Fibroblast of peridontal ligament (primary cell): ENCODE data around the gene GZF1.

Experiments used
- DNase-seq: peaks from one replicate; pipeline ENCODE4 v3.0.0-alpha.2; 2010; ENCODE audit errors: extremely low read depth

Gene GZF1

DNA sequence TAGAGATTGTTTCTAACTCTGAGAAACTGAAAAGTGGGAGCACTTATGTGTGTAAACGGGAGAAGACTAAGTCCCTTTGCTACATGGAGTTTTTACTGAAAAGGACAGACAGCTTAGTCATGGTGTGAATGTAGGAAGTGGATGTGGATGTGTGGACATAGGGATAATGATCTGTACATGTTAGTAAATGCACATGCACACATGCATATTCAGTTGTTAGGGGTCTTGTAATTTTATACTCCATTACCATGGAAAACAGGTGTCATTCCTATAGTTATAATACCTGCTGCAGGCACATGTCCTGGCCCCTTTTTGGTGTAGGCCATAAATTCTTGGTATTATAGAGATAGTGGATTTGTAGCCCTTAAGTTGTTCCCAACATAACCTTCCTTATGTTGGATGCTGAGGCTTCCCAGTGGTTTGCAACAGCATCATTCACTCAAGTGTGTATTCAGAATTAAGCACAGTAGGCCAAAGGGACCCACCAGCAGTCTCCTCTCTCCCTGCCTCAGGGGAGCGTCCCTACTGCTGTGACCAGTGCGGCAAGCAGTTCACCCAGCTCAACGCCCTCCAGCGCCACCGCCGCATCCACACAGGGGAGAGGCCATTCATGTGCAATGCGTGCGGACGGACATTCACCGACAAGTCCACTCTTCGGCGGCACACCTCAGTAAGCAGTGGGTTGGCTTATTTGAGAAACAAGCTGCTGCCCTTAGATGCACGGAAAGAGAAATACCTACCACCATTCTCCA, 7.3 kb downstream of the GZF1 start:
- no peak for DNase-seq

DNA sequence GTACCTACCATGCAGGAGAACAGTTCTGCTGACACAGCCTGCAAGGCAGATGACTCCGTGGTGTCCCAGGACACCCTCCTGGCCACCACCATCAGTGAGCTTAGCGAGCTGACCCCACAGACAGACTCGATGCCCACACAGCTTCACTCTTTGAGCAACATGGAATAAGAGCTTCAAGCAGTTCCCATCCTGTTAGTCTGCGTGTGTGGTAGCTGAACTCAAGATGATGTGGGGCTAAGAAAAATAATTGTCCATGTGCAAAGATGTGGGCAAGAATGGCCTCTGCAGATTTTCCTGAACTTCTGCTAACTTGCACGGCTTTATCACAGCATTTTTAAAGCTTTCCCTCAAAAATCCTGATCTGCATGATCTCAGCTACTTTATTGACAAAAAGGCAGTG, 8.3 kb downstream of the GZF1 start:
- no peak for DNase-seq

- no peak for DNase-seq
Measured at GRCh38 chr20:23370873-23371272, 8.9 kb downstream of the GZF1 start.

DNA sequence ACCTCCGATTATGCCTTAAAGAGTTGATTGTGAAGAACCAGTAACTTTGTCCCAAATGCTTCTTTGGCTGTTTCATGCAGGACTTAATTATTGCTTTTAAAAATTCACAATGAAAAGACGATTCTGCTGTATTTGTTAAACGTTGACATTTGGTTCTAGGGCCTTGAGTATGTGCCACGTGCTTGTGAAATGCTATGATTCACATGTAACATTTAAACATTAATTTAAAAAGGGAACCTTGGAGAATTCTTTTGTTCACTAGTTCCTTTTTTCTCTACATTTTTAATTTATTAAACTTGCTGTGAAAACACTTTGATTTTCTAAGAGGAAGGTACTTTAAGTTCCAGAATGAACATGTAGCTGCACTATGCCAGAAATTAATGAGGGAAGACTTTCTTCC, 9.5 kb downstream of the GZF1 start:
- DNase-seq: no peak

- DNase-seq: no peak
Measured at GRCh38 chr20:23374441-23374840, 12.5 kb downstream of the GZF1 start.

DNA sequence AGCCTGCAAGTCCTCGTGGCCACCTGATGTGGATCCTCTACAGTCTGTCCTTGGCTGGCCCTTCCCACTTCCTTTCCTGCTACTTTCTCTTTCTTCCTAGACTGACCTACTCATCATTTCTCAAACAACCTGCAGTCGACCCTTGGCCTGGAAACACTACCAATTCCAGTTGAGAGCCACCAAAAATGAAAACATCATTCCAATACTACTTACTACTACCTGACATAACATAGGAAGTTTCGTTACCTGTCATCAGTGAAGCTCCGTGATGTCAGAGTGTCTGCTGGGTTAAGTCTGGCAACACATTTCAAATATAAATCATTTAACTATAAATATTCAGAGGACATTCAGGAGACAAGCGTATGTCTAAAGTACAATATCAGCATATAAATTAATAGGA, 13.8 kb downstream of the GZF1 start:
- no peak for DNase-seq

- DNase-seq: no peak
Measured at GRCh38 chr20:23379772-23380171, 17.8 kb downstream of the GZF1 start.

- DNase-seq: no peak
Measured at GRCh38 chr20:23381876-23382275, 19.9 kb downstream of the GZF1 start.

DNA sequence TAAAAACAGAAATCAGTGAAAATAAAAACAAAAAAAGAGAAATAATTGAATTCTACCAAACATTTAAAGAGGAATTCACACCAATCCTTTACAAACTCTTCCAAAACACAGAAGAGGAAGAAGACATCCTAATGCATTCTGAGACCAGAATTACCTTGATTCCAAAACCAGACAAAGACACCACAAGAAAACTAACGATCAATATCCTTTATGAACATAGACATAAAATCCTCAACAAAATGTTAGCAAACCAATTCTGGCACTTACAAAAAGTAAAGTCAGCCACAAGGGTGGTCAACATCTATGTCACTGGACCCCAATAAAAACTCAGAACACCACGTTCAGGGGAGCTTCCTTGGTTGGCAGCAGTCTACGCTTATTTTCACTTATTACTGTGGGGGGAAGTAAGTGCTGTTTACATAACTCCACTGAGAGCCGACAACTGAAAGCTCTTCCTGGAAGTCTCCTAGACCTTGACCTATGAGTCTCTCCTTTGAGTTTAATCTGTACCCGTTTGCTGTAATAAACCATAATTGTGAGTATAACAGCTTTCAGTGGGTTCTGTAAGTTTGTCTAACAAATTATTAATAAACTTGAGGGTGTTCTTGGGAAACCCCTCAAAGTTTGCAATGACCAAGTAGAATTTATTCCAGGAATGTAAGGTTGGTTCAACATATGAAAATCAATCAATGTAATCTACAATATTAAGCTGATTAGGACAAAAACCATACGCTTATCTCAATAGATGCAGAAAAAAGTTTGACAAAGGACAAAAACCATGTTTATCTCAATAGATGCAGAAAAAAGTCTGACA, 24.5 kb downstream of the GZF1 start:
- no peak for DNase-seq

DNA sequence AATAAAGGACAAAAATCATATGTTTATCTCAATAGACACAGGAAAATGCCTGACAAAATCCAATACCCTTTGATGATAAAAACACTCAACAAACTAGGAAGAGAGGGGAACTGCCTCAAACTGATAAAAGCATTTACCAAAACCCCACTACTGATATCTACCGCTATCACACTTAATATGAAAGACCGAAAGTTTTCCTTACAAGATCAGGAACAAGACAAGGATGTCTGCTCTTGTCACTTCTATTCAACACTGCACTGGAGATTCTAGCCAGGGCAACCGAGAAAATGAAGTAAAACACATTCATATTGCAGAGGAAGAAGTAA, 25.1 kb downstream of the GZF1 start:
- no peak for DNase-seq

- no peak for DNase-seq
Measured at GRCh38 chr20:23390091-23390774, 28.3 kb downstream of the GZF1 start.

- no peak for DNase-seq
Measured at GRCh38 chr20:23391707-23392310, 29.8 kb downstream of the GZF1 start.

GRCh38 chr20:23393996-23394775, 32.2 kb downstream of the GZF1 start:
- DNase-seq: no peak

- no peak for DNase-seq
Measured at GRCh38 chr20:23396950-23397627, 35.1 kb downstream of the GZF1 start.

GRCh38 chr20:23397961-23398360, 36.0 kb downstream of the GZF1 start:
- DNase-seq: peak; percentile 61

- DNase-seq: peak; percentile 67
Measured at GRCh38 chr20:23399568-23400241, 37.7 kb downstream of the GZF1 start.

DNA sequence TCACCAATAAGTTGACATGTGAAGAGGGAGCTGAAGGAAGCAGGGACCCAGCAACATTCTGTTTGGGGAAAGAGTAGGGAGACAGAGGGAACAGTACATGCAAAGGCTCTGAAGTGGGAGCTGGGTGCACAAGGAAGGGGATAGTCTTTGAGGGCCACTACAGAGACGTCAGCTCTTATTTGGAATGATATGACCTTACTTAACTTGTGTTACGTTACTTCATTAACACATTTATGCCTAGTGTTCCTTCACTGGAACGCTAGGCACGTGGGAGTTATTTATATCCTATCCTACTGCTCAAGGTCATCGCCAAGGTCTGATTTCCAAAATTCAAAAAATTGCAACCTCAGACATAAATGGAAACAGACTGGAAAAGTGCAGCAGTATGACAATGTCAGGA, 39.1 kb downstream of the GZF1 start:
- DNase-seq: no peak

GRCh38 chr20:23403751-23404150, 41.8 kb downstream of the GZF1 start:
- DNase-seq: no peak

DNA sequence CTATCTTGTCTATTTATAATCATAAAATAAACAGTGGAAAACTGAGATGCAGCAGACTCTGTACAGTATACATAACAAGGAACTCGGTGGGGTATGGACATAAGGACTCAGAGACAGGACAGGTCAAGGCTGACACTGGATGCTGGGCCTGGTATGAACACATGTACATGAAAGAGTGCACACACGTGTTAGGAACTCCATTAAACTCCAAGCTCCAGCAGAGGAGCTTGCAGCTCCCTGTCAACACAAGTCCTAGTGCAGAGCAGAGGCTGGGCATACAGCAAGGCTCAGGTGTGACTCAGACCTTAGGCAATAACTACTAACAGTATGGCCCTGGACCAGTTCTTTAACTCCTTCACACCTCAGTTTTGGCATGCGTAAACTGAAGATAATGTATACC, 42.2 kb downstream of the GZF1 start:
- DNase-seq: peak; percentile 21

DNA sequence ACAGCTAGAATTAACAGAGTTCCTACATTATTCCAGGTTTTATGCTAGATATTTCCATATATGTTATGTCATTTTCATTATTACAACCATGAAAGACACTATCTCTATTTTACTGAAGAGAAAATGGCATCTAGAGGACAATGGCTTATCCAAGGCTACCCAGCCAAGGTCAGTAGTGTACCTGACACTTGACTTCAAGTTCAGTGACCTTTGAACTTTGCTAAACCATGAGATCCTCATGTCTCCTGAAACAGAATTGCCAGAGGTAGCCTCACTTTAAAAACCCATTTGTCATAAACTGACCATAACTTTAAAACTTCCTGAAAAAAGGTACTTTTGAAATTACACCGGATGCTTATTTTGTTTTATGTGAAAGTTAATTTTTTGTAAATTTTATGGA, 44.9 kb downstream of the GZF1 start:
- no peak for DNase-seq
